Psoas muscle (tissue), 8 donors: ENCODE results near the gene KSR1. TPM values are rescaled to one million over a fixed set of nuclear protein-coding genes. Genes with fewer than 3 reads are reported as not detected.

ENCODE experiments used
- ATAC-seq, 4 donors: fragments of 200-7000 bp; cut with Tn5 transposase; one replicate each; pipeline ENCODE4 v1.9.1; 2020; ENCODE audit warnings: moderate library complexity in 3 of 4, mild to moderate bottlenecking in 2 of 4
- DNase-seq, 2 donors: peaks; one replicate each; pipeline ENCODE4 v3.0.0-alpha.2; 2020
- H3K27ac ChIP-seq: fragments of 200-600 bp; one replicate; pipeline ENCODE4 v1.8.0; 2022
- H3K27me3 ChIP-seq, 3 donors: fragments of 200-600 bp in 1 of 3; one replicate each; pipeline versions ENCODE4 v1.6.1 to v1.8.0; 2013 to 2022; ENCODE audit warnings: low read length in 2 of 3, mild to moderate bottlenecking in 2 of 3, moderate library complexity in 1 of 3; ENCODE audit not compliant: insufficient read depth in 3 of 3
- H3K36me3 ChIP-seq, 2 donors: fragments of 200-600 bp in 1 of 2; one replicate each; pipeline versions ENCODE4 v1.6.1 to v1.8.0; 2013 to 2022; ENCODE audit warnings: low read depth in 1 of 2, mild to moderate bottlenecking in 1 of 2, moderate library complexity in 1 of 2; ENCODE audit not compliant: insufficient read depth in 1 of 2
- H3K4me1 ChIP-seq: fragments of 200-600 bp; one replicate; pipeline ENCODE4 v1.8.0; 2022
- H3K4me3 ChIP-seq: fragments of 200-600 bp; one replicate; pipeline ENCODE4 v1.8.0; 2022; ENCODE audit warnings: mild to moderate bottlenecking
- H3K9me3 ChIP-seq: fragments of 200-600 bp; one replicate; pipeline ENCODE4 v1.8.0; 2022
- WGBS, 3 donors: extraction: QIAGEN DNeasy Blood & Tissue Kit; methylation state at CpG; one replicate each; pipeline versions ENCODE4 v1.1.6 to v1.1.7; 2013; 5-methylcytosine and 5-hydroxymethylcytosine counted together
- intact Hi-C, 2 donors: fragments of 100-400 bp; cut with DNase I; formaldehyde crosslinking; loops; one replicate each; pipeline versions ENCODE4 v1.11.0 to v1.14.2; 2022
- polyA plus RNA-seq, 3 donors: library from polyadenylated mRNA; stranded (reverse); fragments of 200-250 nt; gene quantifications; one replicate each; pipeline ENCODE4 v1.2.3, GENCODE V29; 2013
- total RNA-seq, 4 donors: library from RNA; stranded (reverse); fragmentation: NEBNext Ultra II Directional in 2 of 4; extraction: Animal tissue kit (Norgen Biotek cat#: 25700) in 2 of 4; gene quantifications; one replicate each; pipeline versions ENCODE4 v1.2.1 to v1.2.4, GENCODE V29; 2021 to 2023
- TF ChIP-seq, protein P1 (sequence below): fragments of 200-600 bp; IDR thresholded peaks from one replicate; pipeline ENCODE4 v1.8.0; 2022; ENCODE audit warnings: antibody characterized with exemption
- donor health status: healthy with polysubstance abuse.
- donor health status: DM: no; HTN: no; CAD: no; lungs with moderate emphysema.
- donor health status: Bipolar disorder and iron deficiency.
- donor health status: healthy.
- donor health status: DM: yes; HTN: yes; CAD: no.
- donor health status: DM: no; HTN: no; CAD: no.
- donor health status: DM: no; HTN: no; CAD: no.
- donor health status: DM: yes; HTN: yes; CAD: no.

The KSR1 gene
- total and polyA plus RNA-seq, 7 donors, result 7.8 to 93.0 (median 46.5) TPM

DNA sequence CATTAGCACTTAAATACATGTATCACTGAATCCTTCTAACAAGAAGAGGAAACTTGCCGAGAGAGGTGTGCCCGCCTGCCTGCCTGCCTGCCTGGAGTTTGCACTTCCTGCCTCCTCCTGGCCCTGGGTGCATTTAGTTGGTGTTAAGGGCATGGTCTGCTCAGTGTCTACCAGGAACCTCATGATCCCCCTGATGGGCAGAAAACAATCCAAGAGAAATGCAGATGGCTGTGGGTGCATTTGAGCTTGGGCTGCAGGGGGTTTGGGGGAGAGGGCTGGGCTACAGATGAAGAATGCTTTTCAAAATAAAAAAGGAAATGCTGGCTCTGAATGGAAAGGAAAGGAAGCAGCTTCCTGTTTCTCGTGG is 10.1 kb downstream of the KSR1 start:
- ATAC-seq, result no peak
- no peaks in the 10 kb centered on the region for H3K9me3 ChIP-seq
- H3K36me3 ChIP-seq, result no peaks in the 10 kb centered on the region
- 53 to 68% (median 61%) methylated on average over 3 of the region's 3 CpGs for WGBS, 3 donors
- TF ChIP-seq, protein P1, sequence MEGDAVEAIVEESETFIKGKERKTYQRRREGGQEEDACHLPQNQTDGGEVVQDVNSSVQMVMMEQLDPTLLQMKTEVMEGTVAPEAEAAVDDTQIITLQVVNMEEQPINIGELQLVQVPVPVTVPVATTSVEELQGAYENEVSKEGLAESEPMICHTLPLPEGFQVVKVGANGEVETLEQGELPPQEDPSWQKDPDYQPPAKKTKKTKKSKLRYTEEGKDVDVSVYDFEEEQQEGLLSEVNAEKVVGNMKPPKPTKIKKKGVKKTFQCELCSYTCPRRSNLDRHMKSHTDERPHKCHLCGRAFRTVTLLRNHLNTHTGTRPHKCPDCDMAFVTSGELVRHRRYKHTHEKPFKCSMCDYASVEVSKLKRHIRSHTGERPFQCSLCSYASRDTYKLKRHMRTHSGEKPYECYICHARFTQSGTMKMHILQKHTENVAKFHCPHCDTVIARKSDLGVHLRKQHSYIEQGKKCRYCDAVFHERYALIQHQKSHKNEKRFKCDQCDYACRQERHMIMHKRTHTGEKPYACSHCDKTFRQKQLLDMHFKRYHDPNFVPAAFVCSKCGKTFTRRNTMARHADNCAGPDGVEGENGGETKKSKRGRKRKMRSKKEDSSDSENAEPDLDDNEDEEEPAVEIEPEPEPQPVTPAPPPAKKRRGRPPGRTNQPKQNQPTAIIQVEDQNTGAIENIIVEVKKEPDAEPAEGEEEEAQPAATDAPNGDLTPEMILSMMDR, result no peak
- no peak for DNase-seq
- no peaks in the 10 kb centered on the region for H3K4me1 ChIP-seq
- no peak overlapping the region for H3K27ac ChIP-seq
- no peak overlapping the region for H3K4me3 ChIP-seq
- intact Hi-C loops, result no loop called here
- H3K27me3 ChIP-seq, result no peaks in the 10 kb centered on the region

DNA sequence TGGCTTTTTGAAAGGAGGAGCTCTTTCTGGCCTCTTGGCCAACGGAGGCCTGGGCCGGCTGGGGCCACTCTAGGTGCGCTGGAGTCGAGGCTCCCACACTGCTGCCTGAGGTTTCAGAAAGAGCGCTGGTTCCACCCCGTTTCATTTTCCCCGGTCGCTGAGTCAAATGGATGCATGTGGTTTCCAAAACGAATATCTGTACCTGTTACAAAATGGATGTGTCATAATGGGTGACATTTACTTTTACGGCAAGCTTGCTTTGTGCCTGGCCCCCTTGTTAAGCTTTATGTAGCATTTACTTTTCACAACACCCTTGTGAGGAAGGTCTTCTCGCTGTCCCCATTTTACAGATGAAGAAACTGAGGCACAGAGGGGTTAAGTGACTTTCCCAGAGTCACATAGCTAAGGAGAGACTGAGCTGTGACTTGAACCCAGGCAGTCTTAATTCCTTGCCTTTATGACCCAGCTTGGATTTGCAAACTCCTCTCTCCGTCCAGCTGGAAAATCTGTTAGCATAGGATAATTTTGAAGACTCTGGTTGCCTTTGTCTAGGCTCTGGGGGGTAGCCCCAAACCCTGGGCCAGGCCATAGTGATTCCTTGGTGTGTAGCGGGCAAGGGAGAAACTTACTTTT is 10.6 kb downstream of the KSR1 start:
- H3K36me3 ChIP-seq, result no peaks in the 10 kb centered on the region
- intact Hi-C loops, result no loop called here
- DNase-seq, result no peak
- H3K4me1 ChIP-seq, result no peaks in the 10 kb centered on the region
- TF ChIP-seq, protein P1, result no peak
- no peak overlapping the region for H3K27ac ChIP-seq
- WGBS, 3 donors, result 70 to 84% (median 76%) methylated on average over 13 of the region's 13 CpGs
- ATAC-seq, result no peak
- no peaks in the 10 kb centered on the region for H3K9me3 ChIP-seq
- H3K27me3 ChIP-seq, result no peaks in the 10 kb centered on the region
- H3K4me3 ChIP-seq, result no peak overlapping the region

DNA sequence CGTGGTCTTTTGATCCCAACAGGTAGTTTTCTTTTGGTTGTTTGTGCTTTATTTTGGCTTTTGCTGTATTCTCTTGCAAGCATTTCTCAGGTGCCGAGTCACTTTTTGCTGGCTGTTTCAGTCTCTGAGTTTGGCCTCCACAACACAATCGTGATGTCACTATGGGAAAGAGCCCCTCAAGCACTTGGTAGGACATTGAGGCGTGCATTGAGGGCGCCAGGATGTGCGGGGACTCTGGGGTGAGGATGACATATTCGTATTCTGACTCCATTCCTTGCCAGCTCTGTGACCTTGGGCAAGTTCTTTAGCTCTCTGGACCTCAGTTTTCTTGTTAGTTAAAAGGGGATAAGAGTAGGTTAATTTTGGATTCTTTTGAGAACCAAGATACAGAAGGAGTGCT is 13.0 kb downstream of the KSR1 start:
- DNase-seq (no peak), ATAC-seq (no peak)
- Histone ChIP-seq H3K27me3 (no peaks in the 10 kb centered on the region), H3K36me3 (no peaks in the 10 kb centered on the region), H3K4me1 (no peaks in the 10 kb centered on the region), H3K9me3 (no peaks in the 10 kb centered on the region), H3K4me3 (no peak overlapping the region), H3K27ac (no peak overlapping the region)
- intact Hi-C loops, result no loop called here
- TF ChIP-seq, protein P1, result no peak
- 80 to 83% (median 82%) methylated on average over 7 of the region's 7 CpGs for WGBS, 3 donors

DNA sequence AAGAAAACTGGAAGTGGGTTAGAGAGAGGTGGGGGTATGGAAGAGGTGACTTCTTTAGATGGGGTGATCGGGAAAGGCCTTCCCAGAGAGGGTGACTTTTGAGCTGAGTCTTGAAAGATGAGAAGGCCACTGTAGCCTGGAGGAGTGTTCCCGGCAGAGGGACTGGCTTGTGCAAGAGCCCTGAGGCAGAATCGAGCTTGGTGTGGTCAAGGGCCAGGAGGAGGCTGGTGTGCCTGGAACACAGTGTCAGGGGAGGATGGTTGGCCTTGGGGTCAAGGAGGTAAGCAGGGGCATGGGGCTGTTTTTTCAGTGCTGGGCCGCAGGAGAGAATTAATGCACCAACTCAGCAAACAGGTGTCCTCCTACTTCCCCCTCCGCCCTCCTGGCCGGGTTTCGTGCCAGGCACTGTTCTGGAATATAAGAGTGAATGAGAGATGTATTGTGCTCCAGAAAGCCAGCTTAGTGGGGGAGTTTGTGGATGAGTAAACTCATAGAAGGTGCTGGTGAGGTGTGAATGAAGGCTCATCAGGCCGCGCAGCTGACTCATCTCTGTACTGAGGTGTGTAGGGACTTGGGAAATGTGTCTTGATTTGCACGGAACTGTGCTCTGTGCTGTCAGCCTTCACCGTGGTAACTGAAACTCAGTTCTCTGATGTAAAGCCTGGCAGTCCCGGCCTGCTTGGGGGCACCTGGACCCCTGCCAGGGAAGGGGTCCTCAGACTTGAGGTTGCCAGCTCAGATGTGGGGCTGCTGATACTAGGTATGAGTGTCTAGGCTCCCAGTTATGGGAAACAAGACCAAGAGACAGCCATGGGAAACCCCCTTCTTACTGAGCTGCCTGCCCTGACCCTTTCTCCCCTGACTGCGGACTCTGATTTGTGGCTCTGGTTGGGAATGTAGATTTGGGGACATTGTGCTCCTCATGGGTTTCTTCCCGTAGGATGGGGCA is 15.3 kb downstream of the KSR1 start:
- no peak overlapping the region for H3K27ac ChIP-seq
- H3K27me3 ChIP-seq, result no peaks in the 10 kb centered on the region
- WGBS, 3 donors, result 81 to 85% (median 81%) methylated on average over 14 of the region's 14 CpGs
- no peak overlapping the region for H3K4me3 ChIP-seq
- H3K4me1 ChIP-seq, result no peaks in the 10 kb centered on the region
- TF ChIP-seq, protein P1, result no peak
- intact Hi-C loops, result no loop called here
- H3K9me3 ChIP-seq, result no peaks in the 10 kb centered on the region
- H3K36me3 ChIP-seq, result no peaks in the 10 kb centered on the region
- no peak for DNase-seq
- no peak for ATAC-seq
